ENCODE data around the gene LCN15.

The LCN15 gene

DNA sequence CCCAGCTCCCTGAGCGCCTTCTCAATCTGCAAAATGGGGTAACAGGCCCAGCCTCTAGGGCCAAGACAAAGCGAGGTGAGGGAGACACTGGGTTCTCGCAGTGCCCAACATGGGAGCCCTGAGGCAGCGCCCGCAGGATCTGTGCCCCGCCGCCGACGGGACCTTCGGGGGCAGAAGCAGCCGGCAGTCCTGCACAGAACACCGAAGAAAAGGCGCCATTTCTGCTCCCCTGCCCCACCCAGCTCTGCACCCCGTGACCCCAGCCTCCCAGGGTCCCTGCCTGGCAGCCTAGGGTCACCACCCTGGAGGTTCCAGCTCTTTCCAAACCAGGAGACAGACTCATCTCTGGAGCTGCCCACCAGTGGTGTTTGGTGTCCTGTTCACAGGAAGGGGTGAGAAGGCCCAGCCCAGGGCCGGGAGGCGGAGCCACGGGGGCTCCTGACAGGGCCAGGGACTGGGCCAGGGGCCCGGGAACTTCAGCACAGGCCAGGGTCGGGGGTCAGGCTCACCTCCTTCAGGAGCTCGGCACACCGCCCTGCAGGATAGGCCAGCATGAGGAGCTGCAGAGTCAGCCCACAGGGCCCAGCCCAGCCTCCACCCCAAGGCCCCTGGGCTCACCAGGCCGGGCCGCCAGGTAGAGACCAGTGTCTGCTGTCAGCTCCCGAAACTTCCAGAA lies 9.6 kb downstream of the LCN15 start:
- Histone ChIP-seq H3K4me2 (ENCODE audit: low read depth, low read length, poor library complexity, severe bottlenecking) (no peak overlapping the region), H3F3A (ENCODE audit: insufficient read depth) (no peaks in the 10 kb centered on the region), H3K4me3 (ENCODE audit: insufficient read depth, low read length, poor library complexity, severe bottlenecking) (no peak overlapping the region), H3K27me3 (ENCODE audit: low read length) (no peaks in the 10 kb centered on the region), H3K79me2 (ENCODE audit: insufficient read depth, low read length) (no peaks in the 10 kb centered on the region), H3K36me3 (ENCODE audit: low read length) (no peaks in the 10 kb centered on the region), H3K9ac (ENCODE audit: low read length) (no peak overlapping the region), H4K20me1 (ENCODE audit: low read depth, low read length) (no peaks in the 10 kb centered on the region), H3K27ac (ENCODE audit: low read depth, low read length) (no peak overlapping the region), H3K9me3 (ENCODE audit: insufficient read depth, low read length) (peaks cover 9% of the 10 kb centered on the region; the same call in 1 of the 2 replicates), H3K9me2 (replicated peaks; ENCODE audit: insufficient read depth, low read length) (no peaks in the 10 kb centered on the region), H2AFZ (ENCODE audit: low read depth, low read length, severe bottlenecking) (no peak overlapping the region)
- TF ChIP-seq EZH2phosphoT487 (conservative IDR thresholded peaks at IDR 0.05; ENCODE audit: low read length) = no peak
- TF ChIP-seq, protein P1, sequence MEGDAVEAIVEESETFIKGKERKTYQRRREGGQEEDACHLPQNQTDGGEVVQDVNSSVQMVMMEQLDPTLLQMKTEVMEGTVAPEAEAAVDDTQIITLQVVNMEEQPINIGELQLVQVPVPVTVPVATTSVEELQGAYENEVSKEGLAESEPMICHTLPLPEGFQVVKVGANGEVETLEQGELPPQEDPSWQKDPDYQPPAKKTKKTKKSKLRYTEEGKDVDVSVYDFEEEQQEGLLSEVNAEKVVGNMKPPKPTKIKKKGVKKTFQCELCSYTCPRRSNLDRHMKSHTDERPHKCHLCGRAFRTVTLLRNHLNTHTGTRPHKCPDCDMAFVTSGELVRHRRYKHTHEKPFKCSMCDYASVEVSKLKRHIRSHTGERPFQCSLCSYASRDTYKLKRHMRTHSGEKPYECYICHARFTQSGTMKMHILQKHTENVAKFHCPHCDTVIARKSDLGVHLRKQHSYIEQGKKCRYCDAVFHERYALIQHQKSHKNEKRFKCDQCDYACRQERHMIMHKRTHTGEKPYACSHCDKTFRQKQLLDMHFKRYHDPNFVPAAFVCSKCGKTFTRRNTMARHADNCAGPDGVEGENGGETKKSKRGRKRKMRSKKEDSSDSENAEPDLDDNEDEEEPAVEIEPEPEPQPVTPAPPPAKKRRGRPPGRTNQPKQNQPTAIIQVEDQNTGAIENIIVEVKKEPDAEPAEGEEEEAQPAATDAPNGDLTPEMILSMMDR (IDR thresholded peaks at IDR 0.05; ENCODE audit: insufficient read depth, low read length, poor library complexity, severe bottlenecking) = no peak

DNA sequence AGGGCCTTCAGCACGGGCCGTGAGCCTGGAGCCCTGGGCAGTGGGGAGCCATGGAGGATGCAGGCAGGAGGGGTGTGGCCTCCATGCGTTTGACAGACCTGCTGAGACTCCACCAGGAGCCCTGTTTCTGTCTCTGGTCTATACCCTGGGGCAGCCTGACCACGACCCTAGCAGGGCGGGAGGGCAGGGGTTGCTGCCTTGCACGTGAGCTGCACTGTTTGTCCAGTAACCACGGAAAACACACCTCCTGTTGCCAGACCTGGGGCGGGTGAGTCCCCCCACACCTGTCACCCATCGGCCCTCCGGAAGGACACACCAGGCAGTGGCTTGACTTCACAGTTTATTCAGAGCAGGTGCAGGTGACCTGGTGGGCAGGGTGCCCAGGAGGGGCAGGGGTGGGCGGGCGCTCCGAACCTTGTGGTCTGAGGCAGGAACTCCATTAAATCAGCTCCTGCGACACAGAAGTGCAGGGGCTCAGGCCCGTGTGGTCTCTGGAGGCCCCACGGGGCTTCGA lies 10.2 kb downstream of the LCN15 start:
- H3K27me3 ChIP-seq (ENCODE audit: low read length) = no peaks in the 10 kb centered on the region
- H4K20me1 ChIP-seq (ENCODE audit: low read depth, low read length) = no peaks in the 10 kb centered on the region
- TF ChIP-seq, protein P1 (IDR thresholded peaks at IDR 0.05; ENCODE audit: insufficient read depth, low read length, poor library complexity, severe bottlenecking) = no peak
- TF ChIP-seq EZH2phosphoT487 (conservative IDR thresholded peaks at IDR 0.05; ENCODE audit: low read length) = no peak
- no peaks in the 10 kb centered on the region for H3F3A ChIP-seq (ENCODE audit: insufficient read depth)
- H2AFZ ChIP-seq (ENCODE audit: low read depth, low read length, severe bottlenecking) = no peak overlapping the region
- H3K27ac ChIP-seq (ENCODE audit: low read depth, low read length) = no peak overlapping the region
- H3K4me3 ChIP-seq (ENCODE audit: insufficient read depth, low read length, poor library complexity, severe bottlenecking) = no peak overlapping the region
- H3K9ac ChIP-seq (ENCODE audit: low read length) = no peak overlapping the region
- H3K79me2 ChIP-seq (ENCODE audit: insufficient read depth, low read length) = no peaks in the 10 kb centered on the region
- H3K36me3 ChIP-seq (ENCODE audit: low read length) = no peaks in the 10 kb centered on the region
- no peaks in the 10 kb centered on the region for H3K9me2 ChIP-seq (replicated peaks; ENCODE audit: insufficient read depth, low read length)
- peaks cover 9% of the 10 kb centered on the region; the same call in 1 of the 2 replicates for H3K9me3 ChIP-seq (ENCODE audit: insufficient read depth, low read length)
- no peak overlapping the region for H3K4me2 ChIP-seq (ENCODE audit: low read depth, low read length, poor library complexity, severe bottlenecking)

DNA sequence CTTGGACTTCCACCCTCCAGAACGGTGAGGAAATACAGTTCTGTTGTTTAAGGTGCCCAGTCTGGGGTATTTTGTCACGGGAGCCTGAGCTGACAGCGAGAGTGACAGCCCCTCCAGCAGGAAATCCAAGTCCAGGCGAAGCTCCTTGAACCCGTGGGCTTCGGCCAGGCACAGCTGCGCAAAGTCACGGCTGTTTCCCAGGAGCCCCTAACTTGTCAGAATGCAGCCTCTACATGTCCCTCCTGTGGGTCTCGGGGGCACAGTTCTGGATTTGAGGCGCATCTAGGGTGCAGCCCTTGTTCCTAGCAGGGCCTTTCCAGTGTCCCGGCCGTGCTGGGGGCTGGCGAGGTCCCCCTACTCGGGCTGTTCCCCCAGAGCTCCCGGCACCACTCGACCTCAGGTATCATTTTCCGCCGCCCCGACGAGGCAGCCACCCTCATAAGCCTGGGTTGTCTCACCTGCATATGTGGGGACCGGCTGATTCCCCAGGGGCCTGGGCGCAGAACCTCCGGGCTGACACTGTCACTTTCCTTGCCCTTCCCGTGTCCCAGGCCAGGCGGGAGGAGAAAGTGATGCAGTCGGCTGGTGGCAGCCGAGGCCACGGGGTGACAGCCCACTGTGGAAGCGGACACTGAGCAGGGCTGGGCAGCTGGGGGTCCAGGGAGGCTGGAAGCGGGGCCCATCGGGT lies 10.8 kb downstream of the LCN15 start:
- Histone ChIP-seq H3F3A (ENCODE audit: insufficient read depth) (no peaks in the 10 kb centered on the region), H3K4me3 (ENCODE audit: insufficient read depth, low read length, poor library complexity, severe bottlenecking) (no peak overlapping the region), H3K9me2 (replicated peaks; ENCODE audit: insufficient read depth, low read length) (no peaks in the 10 kb centered on the region), H2AFZ (ENCODE audit: low read depth, low read length, severe bottlenecking) (no peak overlapping the region), H3K36me3 (ENCODE audit: low read length) (no peaks in the 10 kb centered on the region), H4K20me1 (ENCODE audit: low read depth, low read length) (no peaks in the 10 kb centered on the region), H3K27me3 (ENCODE audit: low read length) (no peaks in the 10 kb centered on the region), H3K9me3 (ENCODE audit: insufficient read depth, low read length) (peaks cover 9% of the 10 kb centered on the region; the same call in 1 of the 2 replicates), H3K27ac (ENCODE audit: low read depth, low read length) (no peak overlapping the region), H3K9ac (ENCODE audit: low read length) (no peak overlapping the region), H3K79me2 (ENCODE audit: insufficient read depth, low read length) (no peaks in the 10 kb centered on the region), H3K4me2 (ENCODE audit: low read depth, low read length, poor library complexity, severe bottlenecking) (no peak overlapping the region)
- TF ChIP-seq, protein P1 (IDR thresholded peaks at IDR 0.05; ENCODE audit: insufficient read depth, low read length, poor library complexity, severe bottlenecking) = no peak
- TF ChIP-seq EZH2phosphoT487 (conservative IDR thresholded peaks at IDR 0.05; ENCODE audit: low read length) = no peak
